H9 (cell line): ENCODE data around the gene VIPR2. TPM values are rescaled to one million over a fixed set of nuclear protein-coding genes. Genes with fewer than 3 reads are reported as not detected.

Source experiments
- DNase-seq: peaks from one replicate; pipeline ENCODE4 v3.0.0-alpha.2; 2017
- H2AFZ ChIP-seq: one replicate; pipeline ENCODE4 v1.6.1; 2013; ENCODE audit warnings: mild to moderate bottlenecking, low read length, control low read depth, moderate library complexity
- H2AK5ac ChIP-seq: 2 replicates; pipeline ENCODE4 v1.6.1; 2013; ENCODE audit warnings: low read length, control low read depth, mixed read lengths; ENCODE audit not compliant: insufficient read length
- H2BK120ac ChIP-seq: one replicate; pipeline ENCODE4 v1.6.1; 2013; ENCODE audit warnings: low read depth, mild to moderate bottlenecking, low read length, control low read depth, inconsistent platforms; ENCODE audit not compliant: poor library complexity, severe bottlenecking
- H2BK12ac ChIP-seq: 2 replicates; pipeline ENCODE4 v1.6.1; 2013; ENCODE audit warnings: low read length, control low read depth, mixed read lengths, low read depth; ENCODE audit not compliant: insufficient read length
- H2BK15ac ChIP-seq: 2 replicates; pipeline ENCODE4 v1.6.1; 2013; ENCODE audit warnings: low read depth, low read length, control low read depth
- H2BK20ac ChIP-seq: one replicate; pipeline ENCODE4 v1.6.1; 2013; ENCODE audit warnings: low read depth, mild to moderate bottlenecking, low read length, control low read depth, inconsistent platforms; ENCODE audit not compliant: poor library complexity, severe bottlenecking
- H2BK5ac ChIP-seq: 2 replicates; pipeline ENCODE4 v1.6.1; 2013; ENCODE audit warnings: low read length, control low read depth, mixed read lengths; ENCODE audit not compliant: insufficient read length
- H3K14ac ChIP-seq: 2 replicates; pipeline ENCODE4 v1.6.1; 2013; ENCODE audit warnings: low read length, control low read depth; ENCODE audit not compliant: insufficient read depth
- H3K18ac ChIP-seq: 2 replicates; pipeline ENCODE4 v1.6.1; 2013; ENCODE audit warnings: low read depth, mild to moderate bottlenecking, mixed read lengths, low read length, control low read depth; ENCODE audit not compliant: insufficient read length
- H3K23ac ChIP-seq: 2 replicates; pipeline ENCODE4 v1.6.1; 2013; ENCODE audit warnings: low read length, control low read depth, mixed read lengths, low read depth; ENCODE audit not compliant: insufficient read length
- H3K23me2 ChIP-seq: 2 replicates; pipeline ENCODE4 v1.6.1; 2013; ENCODE audit warnings: low read depth, mild to moderate bottlenecking, mixed read lengths, low read length, control low read depth; ENCODE audit not compliant: insufficient read length, poor library complexity, severe bottlenecking
- H3K27ac ChIP-seq: 2 replicates; pipeline ENCODE4 v1.5.1; 2013; ENCODE audit warnings: low read length, control low read depth, mixed read lengths, low read depth; ENCODE audit not compliant: insufficient read length
- H3K27me3 ChIP-seq: 2 replicates; pipeline ENCODE4 v1.6.1; 2013; ENCODE audit warnings: low read length, control low read depth, inconsistent platforms; ENCODE audit not compliant: insufficient read depth
- H3K4ac ChIP-seq: 2 replicates; pipeline ENCODE4 v1.6.1; 2013; ENCODE audit warnings: low read depth, mild to moderate bottlenecking, control low read depth, inconsistent platforms, low read length, moderate library complexity
- H3K4me1 ChIP-seq: 2 replicates; pipeline ENCODE4 v1.6.1; 2013; ENCODE audit warnings: low read length, control low read depth, inconsistent platforms; ENCODE audit not compliant: insufficient read depth
- H3K4me2 ChIP-seq: 2 replicates; pipeline ENCODE4 v1.6.1; 2013; ENCODE audit warnings: low read length, control low read depth, mixed read lengths; ENCODE audit not compliant: insufficient read length, insufficient read depth
- H3K56ac ChIP-seq: 2 replicates; pipeline ENCODE4 v1.6.1; 2013; ENCODE audit warnings: low read depth, mild to moderate bottlenecking, mixed read lengths, low read length, control low read depth; ENCODE audit not compliant: insufficient read length
- H3K79me1 ChIP-seq: 2 replicates; pipeline ENCODE4 v1.6.1; 2013; ENCODE audit warnings: low read depth, mild to moderate bottlenecking, moderate library complexity, low read length, control low read depth, inconsistent platforms; ENCODE audit not compliant: insufficient read depth, poor library complexity, severe bottlenecking
- H3K79me2 ChIP-seq: 2 replicates; pipeline ENCODE4 v1.6.1; 2013; ENCODE audit warnings: low read length, control low read depth, inconsistent platforms; ENCODE audit not compliant: insufficient read depth
- H3K9ac ChIP-seq: 2 replicates; pipeline ENCODE4 v1.6.1; 2013; ENCODE audit warnings: low read length, control low read depth, mixed read lengths; ENCODE audit not compliant: insufficient read length; ENCODE audit errors: extremely low read depth
- H3K9me3 ChIP-seq: one replicate; pipeline ENCODE4 v1.6.1; 2013; ENCODE audit warnings: low read depth, low read length, inconsistent platforms; ENCODE audit not compliant: control insufficient read depth
- H3T11ph ChIP-seq: one replicate; pipeline ENCODE4 v1.6.1; 2013; ENCODE audit warnings: mild to moderate bottlenecking, low read length, control low read depth, inconsistent platforms
- H4K20me1 ChIP-seq: one replicate; pipeline ENCODE4 v1.6.1; 2013; ENCODE audit not compliant: control insufficient read depth, insufficient read length, insufficient read depth
- H4K5ac ChIP-seq: 2 replicates; pipeline ENCODE4 v1.6.1; 2013; ENCODE audit warnings: low read depth, mild to moderate bottlenecking, mixed read lengths, low read length, control low read depth; ENCODE audit not compliant: insufficient read length
- H4K8ac ChIP-seq: replicated peaks from 2 replicates; pipeline ENCODE4 v1.6.1; 2013; ENCODE audit warnings: low read length, control low read depth, mixed read lengths, low read depth; ENCODE audit not compliant: insufficient read length
- H4K91ac ChIP-seq: 2 replicates; pipeline ENCODE4 v1.6.1; 2013; ENCODE audit warnings: low read depth, mild to moderate bottlenecking, moderate library complexity, mixed read lengths, low read length, control low read depth; ENCODE audit not compliant: insufficient read length
- H3K27ac Mint-ChIP-seq, 3 experiments: 2 replicates in 2 of 3; 3 replicates in 1 of 3; pipeline ENCODE4 v1.8.0; 2020 to 2021; ENCODE audit warnings: mixed read lengths in 3 of 3, mild to moderate bottlenecking in 1 of 3, moderate library complexity in 1 of 3
- H3K27me3 Mint-ChIP-seq: 2 replicates; pipeline ENCODE4 v1.8.0; 2021; ENCODE audit warnings: low read depth, mild to moderate bottlenecking, moderate library complexity, mixed read lengths
- H3K36me3 Mint-ChIP-seq, 3 experiments: 2 replicates in 2 of 3; 3 replicates in 1 of 3; pipeline ENCODE4 v1.8.0; 2020 to 2021; ENCODE audit warnings: low read depth in 3 of 3, mixed read lengths in 3 of 3; ENCODE audit not compliant: insufficient read depth in 1 of 3
- H3K4me1 Mint-ChIP-seq, 2 experiments: 2 replicates each; pipeline ENCODE4 v1.8.0; 2020; ENCODE audit warnings: mixed read lengths in 2 of 2
- H3K4me3 Mint-ChIP-seq, 2 experiments: 2 replicates in 1 of 2; 3 replicates in 1 of 2; pipeline ENCODE4 v1.8.0; 2020 to 2021; ENCODE audit warnings: mild to moderate bottlenecking in 2 of 2, mixed read lengths in 2 of 2, moderate library complexity in 1 of 2
- H3K9me3 Mint-ChIP-seq, 2 experiments: 2 replicates in 1 of 2; 3 replicates in 1 of 2; pipeline ENCODE4 v1.8.0; 2020; ENCODE audit warnings: mild to moderate bottlenecking in 2 of 2, mixed read lengths in 2 of 2, moderate library complexity in 1 of 2
- CTCF ChIP-seq: fragments of 200-600 bp; sonication (generic); conservative IDR thresholded peaks from 3 replicates; pipeline ENCODE4 v1.8.0; 2021; ENCODE audit warnings: antibody characterized with exemption, mild to moderate bottlenecking
- WGBS: extraction: QIAGEN DNeasy Blood & Tissue Kit; methylation state at CpG from one replicate; pipeline ENCODE4 v1.1.7; 2013; ENCODE audit warnings: missing lambda C conversion rate, low lambda C conversion rate, mixed read lengths; ENCODE audit not compliant: insufficient read length; ENCODE audit errors: extremely low coverage; 5-methylcytosine and 5-hydroxymethylcytosine counted together
- total RNA-seq: library from RNA; stranded (reverse); gene quantifications from 2 replicates; pipeline ENCODE4 v1.2.1, GENCODE V29; 2021

The VIPR2 gene
- total RNA-seq, 1 experiment from 2014 or later: 1.6 TPM

- Histone ChIP-seq H3K4me2 (no peak overlapping the region), H2BK12ac (no peak overlapping the region), H3K23me2 (no peaks in the 10 kb centered on the region), H3K18ac (no peak overlapping the region), H2BK20ac (no peak overlapping the region), H3K14ac (no peak overlapping the region), H3K56ac (no peak overlapping the region), H3K4ac (no peak overlapping the region), H2BK5ac (no peak overlapping the region), H3K9me3 (no peaks in the 10 kb centered on the region), H3K27me3 (no peaks in the 10 kb centered on the region), H3K79me2 (no peaks in the 10 kb centered on the region), H4K20me1 (no peaks in the 10 kb centered on the region), H2AK5ac (no peak overlapping the region), H3K4me1 (no peaks in the 10 kb centered on the region), H3K27ac (no peak overlapping the region), H2BK15ac (no peak overlapping the region), H2BK120ac (no peak overlapping the region), H4K91ac (no peak overlapping the region), H3K9ac (no peak overlapping the region), H3K23ac (no peak overlapping the region), H4K8ac (no peak overlapping the region), H3K79me1 (no peaks in the 10 kb centered on the region), H4K5ac (no peak overlapping the region), H2AFZ (no peak overlapping the region), H3T11ph (no peak overlapping the region)
- H3K4me3 Mint-ChIP-seq: no peak overlapping the region
- no peak for TF ChIP-seq CTCF
- WGBS: no CpG with 5 or more reads among the region's 6 CpGs
- peaks cover 11% of the 10 kb centered on the region in 2 experiments; a peak in 4 of 5 replicates for H3K9me3 Mint-ChIP-seq
- peaks cover 8% of the 10 kb centered on the region for H3K27me3 Mint-ChIP-seq
- H3K4me1 Mint-ChIP-seq: peaks cover 13 to 17% of the 10 kb centered on the region in 2 experiments
- H3K27ac Mint-ChIP-seq: no peak overlapping the region
- DNase-seq: no peak
- peaks cover 3 to 7% (median 4%) of the 10 kb centered on the region in 3 experiments; a peak in 4 of 7 replicates for H3K36me3 Mint-ChIP-seq
Observed at GRCh38 chr7:159046300-159046699, 98.4 kb downstream of the VIPR2 start.
